IPS-20b (cell line): ENCODE results near the gene FADS6.

Experiments used
- H3K27ac ChIP-seq: one replicate; pipeline ENCODE4 v1.5.1; 2013; ENCODE audit warnings: low read length
- H3K27me3 ChIP-seq: 2 replicates; pipeline ENCODE4 v1.6.1; 2013; ENCODE audit warnings: mild to moderate bottlenecking, low read length, inconsistent platforms; ENCODE audit not compliant: insufficient read depth
- H3K36me3 ChIP-seq: 2 replicates; pipeline ENCODE4 v1.6.1; 2013; ENCODE audit warnings: low read depth, mild to moderate bottlenecking, inconsistent platforms, low read length, moderate library complexity; ENCODE audit not compliant: insufficient read depth
- H3K4me1 ChIP-seq: 2 replicates; pipeline ENCODE4 v1.6.1; 2013; ENCODE audit warnings: mild to moderate bottlenecking, control low read depth, inconsistent platforms, low read length, moderate library complexity; ENCODE audit not compliant: insufficient read depth
- H3K4me3 ChIP-seq: 2 replicates; pipeline ENCODE4 v1.5.1; 2013; ENCODE audit warnings: mild to moderate bottlenecking, low read length, inconsistent platforms
- H3K9ac ChIP-seq: 2 replicates; pipeline ENCODE4 v1.6.1; 2013; ENCODE audit warnings: low read depth, mild to moderate bottlenecking, inconsistent platforms, low read length, moderate library complexity
- H3K9me3 ChIP-seq: 2 replicates; pipeline ENCODE4 v1.6.1; 2013; ENCODE audit warnings: mild to moderate bottlenecking, low read depth, low read length, inconsistent platforms; ENCODE audit not compliant: insufficient read depth

The FADS6 gene

GRCh38 chr17:74830861-74831260, 62.6 kb downstream of the FADS6 start:
- no peaks in the 10 kb centered on the region for H3K4me1 ChIP-seq
- H3K4me3 ChIP-seq = no peak overlapping the region
- H3K9ac ChIP-seq = no peak overlapping the region
- no peaks in the 10 kb centered on the region for H3K27me3 ChIP-seq
- H3K27ac ChIP-seq = no peak overlapping the region
- H3K9me3 ChIP-seq = no peaks in the 10 kb centered on the region
- no peaks in the 10 kb centered on the region for H3K36me3 ChIP-seq

DNA sequence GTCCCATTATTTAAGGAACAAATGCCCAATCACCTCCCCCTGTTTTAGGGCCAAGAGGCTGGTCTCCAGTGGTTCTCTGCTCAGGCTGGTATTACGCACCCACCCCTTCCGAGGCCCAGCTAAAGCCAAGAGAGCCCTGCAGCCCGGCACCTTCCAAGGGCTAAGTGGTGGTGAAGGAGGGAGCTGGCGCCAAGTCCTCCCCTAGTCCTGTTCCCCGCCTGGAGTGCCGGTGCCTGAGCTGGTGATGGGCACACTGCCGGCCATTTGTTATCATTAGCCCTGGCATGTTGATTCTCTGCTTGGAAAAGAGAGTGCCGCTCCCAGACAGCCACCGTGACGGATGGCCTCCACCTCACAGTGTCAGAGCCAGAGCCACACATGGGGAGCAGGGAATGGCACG, 65.6 kb downstream of the FADS6 start:
- H3K27me3 ChIP-seq = no peaks in the 10 kb centered on the region
- no peak overlapping the region for H3K9ac ChIP-seq
- H3K36me3 ChIP-seq = no peaks in the 10 kb centered on the region
- H3K9me3 ChIP-seq = no peaks in the 10 kb centered on the region
- no peak overlapping the region for H3K27ac ChIP-seq
- H3K4me3 ChIP-seq = no peak overlapping the region
- no peaks in the 10 kb centered on the region for H3K4me1 ChIP-seq
